HCT116 (cell line): ENCODE measurements around the gene CARMIL1. TPM values are rescaled to one million over a fixed set of nuclear protein-coding genes. Genes with fewer than 3 reads are reported as not detected.

ENCODE experiments used
- ATAC-seq: fragments of 200-7000 bp; cut with Tn5 transposase; 2 replicates; pipeline ENCODE4 v1.9.1; 2020; ENCODE audit warnings: mild to moderate bottlenecking, moderate library complexity
- BruUV-seq: library from RNA; stranded (reverse); fragments of 400-500 nt; replicated peaks from 2 replicates; lab custom pipeline; 2021; lab: Mats Ljungman, UMichigan
- CTCF ChIA-PET: fragments of 300-600 bp; sonication (Branson Sonifier 250); formaldehyde crosslinking; loops from one replicate; lab custom pipeline; 2021; ENCODE audit warnings: antibody characterized with exemption; lab: Charles Lee
- POLR2A ChIA-PET: fragments of 300-600, 350-600 bp; sonication (Branson Sonifier 250); formaldehyde crosslinking; loops from one replicate; lab custom pipeline; 2021; ENCODE audit warnings: antibody characterized with exemption; lab: Charles Lee
- RAD21 ChIA-PET, 2 experiments: fragments of 300-600 bp; sonication (Branson Sonifier 250); formaldehyde crosslinking; loops; one replicate each; lab custom pipeline; 2023; ENCODE audit warnings: low total read pairs in 2 of 2; ENCODE audit not compliant: uncharacterized antibody in 2 of 2, unreplicated experiment in 2 of 2, low non-redundant PET in 1 of 2; lab: Charles Lee
- DNase-seq: peaks from one replicate; pipeline ENCODE4 v3.0.0-alpha.2; 2010; ENCODE audit warnings: low read depth, low spot score
- H2AFZ ChIP-seq: fragments of 200-600 bp; shearing (Covaris generic), sonication (generic); 2 replicates; pipeline ENCODE4 v1.6.1; 2017; ENCODE audit warnings: low read depth, mixed run types, mixed read lengths, antibody characterized with exemption, low read length; ENCODE audit not compliant: poor library complexity, severe bottlenecking
- H3K27ac ChIP-seq: 2 replicates; pipeline ENCODE4 v1.5.1; 2012; ENCODE audit warnings: low read depth, low read length
- H3K27me3 ChIP-seq: fragments of 200-600 bp; sonication (generic); 2 replicates; pipeline ENCODE4 v1.6.1; 2016; ENCODE audit warnings: mixed run types, low read length, mixed read lengths; ENCODE audit not compliant: insufficient read depth
- H3K36me3 ChIP-seq, 2 experiments: fragments of 200-500 bp in 1 of 2; fragments of 200-600 bp in 1 of 2; sonication (Bioruptor generic) in 1 of 2; sonication (generic) in 1 of 2; 2 replicates each; pipeline versions ENCODE4 v1.5.1 to v1.6.1; 2014 to 2016; ENCODE audit warnings: low read length in 2 of 2, inconsistent platforms in 1 of 2, mixed read lengths in 1 of 2, mixed run types in 1 of 2; ENCODE audit not compliant: insufficient read depth in 2 of 2, control insufficient read depth in 1 of 2
- H3K4me1 ChIP-seq, 2 experiments: fragments of 200-600 bp in 1 of 2; sonication (generic) in 1 of 2; 2 replicates each; pipeline versions ENCODE4 v1.5.1 to v1.6.1; 2012 to 2017; ENCODE audit warnings: low read length in 2 of 2, inconsistent platforms in 1 of 2, mild to moderate bottlenecking in 1 of 2, mixed read lengths in 1 of 2, mixed run types in 1 of 2, moderate library complexity in 1 of 2; ENCODE audit not compliant: insufficient read depth in 2 of 2, control insufficient read depth in 1 of 2
- H3K4me2 ChIP-seq: fragments of 200-600 bp; sonication (generic); 2 replicates; pipeline ENCODE4 v1.6.1; 2017; ENCODE audit warnings: mixed run types, low read length, mixed read lengths
- H3K4me3 ChIP-seq, 2 experiments: fragments of 200-600 bp in 1 of 2; sonication (generic) in 1 of 2; replicated peaks in 1 of 2; 2 replicates each; pipeline ENCODE4 v1.5.1; 2011 to 2016; ENCODE audit warnings: low read length in 2 of 2, control low read depth in 1 of 2, low read depth in 1 of 2, mild to moderate bottlenecking in 1 of 2, mixed read lengths in 1 of 2, mixed run types in 1 of 2
- H3K79me2 ChIP-seq: fragments of 200-600 bp; sonication (generic); 2 replicates; pipeline ENCODE4 v1.6.1; 2017; ENCODE audit warnings: mild to moderate bottlenecking, mixed run types, low read length, moderate library complexity, mixed read lengths; ENCODE audit not compliant: insufficient read depth
- H3K9ac ChIP-seq: fragments of 200-600 bp; sonication (generic); 2 replicates; pipeline ENCODE4 v1.6.1; 2016; ENCODE audit warnings: low read length, mixed read lengths
- H3K9me2 ChIP-seq: fragments of 200-600 bp; sonication (generic), shearing (Covaris generic); 2 replicates; pipeline ENCODE4 v1.6.1; 2017; ENCODE audit warnings: mixed run types, mild to moderate bottlenecking, moderate library complexity; ENCODE audit not compliant: insufficient read depth
- H3K9me3 ChIP-seq, 2 experiments: fragments of 200-500 bp in 1 of 2; fragments of 200-600 bp in 1 of 2; sonication (Bioruptor generic) in 1 of 2; sonication (generic) in 1 of 2; 2 replicates each; pipeline ENCODE4 v1.6.1; 2014 to 2017; ENCODE audit warnings: low read length in 2 of 2, mixed read lengths in 2 of 2, inconsistent platforms in 1 of 2, low read depth in 1 of 2, mild to moderate bottlenecking in 1 of 2, mixed run types in 1 of 2, moderate library complexity in 1 of 2; ENCODE audit not compliant: control insufficient read depth in 1 of 2, insufficient read depth in 1 of 2
- H4K20me1 ChIP-seq: fragments of 200-600 bp; sonication (generic), shearing (Covaris generic); 2 replicates; pipeline ENCODE4 v1.6.1; 2017; ENCODE audit warnings: mixed run types, mild to moderate bottlenecking, moderate library complexity; ENCODE audit not compliant: insufficient read depth
- CBX3 ChIP-seq: IDR thresholded peaks from 2 replicates; pipeline ENCODE4 v1.6.1; 2012; ENCODE audit warnings: low read depth
- CEBPB ChIP-seq: IDR thresholded peaks from 2 replicates; pipeline ENCODE4 v1.6.1; 2012; ENCODE audit warnings: low read depth
- EGR1 ChIP-seq: IDR thresholded peaks from 2 replicates; pipeline ENCODE4 v1.6.1; 2012; ENCODE audit warnings: low read depth
- ELF1 ChIP-seq: IDR thresholded peaks from 2 replicates; pipeline ENCODE4 v1.6.1; 2012; ENCODE audit warnings: low read depth, borderline replicate concordance
- EZH2 ChIP-seq: fragments of 200-600 bp; sonication (generic); IDR thresholded peaks from 2 replicates; pipeline ENCODE4 v1.6.1; 2017; ENCODE audit warnings: antibody characterized with exemption, mixed run types
- FOSL1 ChIP-seq: IDR thresholded peaks from 2 replicates; pipeline ENCODE4 v1.6.1; 2012; ENCODE audit warnings: low read depth
- POLR2AphosphoS5 ChIP-seq: IDR thresholded peaks from 2 replicates; pipeline ENCODE4 v1.6.1; 2011; ENCODE audit warnings: mild to moderate bottlenecking, low read depth, low read length, moderate library complexity
- RAD21 ChIP-seq: IDR thresholded peaks from 2 replicates; pipeline ENCODE4 v1.6.1; 2012; ENCODE audit warnings: low read depth, mild to moderate bottlenecking
- SP1 ChIP-seq: IDR thresholded peaks from 2 replicates; pipeline ENCODE4 v1.6.1; 2012; ENCODE audit warnings: low read depth
- TCF7L2 ChIP-seq: IDR thresholded peaks from 2 replicates; pipeline ENCODE4 v1.7.0; 2011; ENCODE audit warnings: borderline replicate concordance, inconsistent platforms; ENCODE audit not compliant: insufficient read depth, insufficient read length; ENCODE audit errors: extremely low read depth
- YY1 ChIP-seq: IDR thresholded peaks from 2 replicates; pipeline ENCODE4 v1.6.1; 2011; ENCODE audit warnings: low read length, low read depth, moderate library complexity, mild to moderate bottlenecking; ENCODE audit not compliant: insufficient replicate concordance; ENCODE audit errors: extremely low read depth
- ZFX ChIP-seq: fragments of 450-650 bp; IDR thresholded peaks from 2 replicates; pipeline ENCODE4 v1.6.1; 2017
- ZNF274 ChIP-seq: fragments of 200-500 bp; sonication (Bioruptor generic); IDR thresholded peaks from 2 replicates; pipeline ENCODE4 v1.6.1; 2014; ENCODE audit warnings: mild to moderate bottlenecking, low read depth, low read length, inconsistent platforms
- intact Hi-C: fragments of 100-400 bp; cut with micrococcal nuclease; formaldehyde crosslinking; loops from 2 replicates; pipeline ENCODE4 v1.10.0; 2022
- total RNA-seq: library from RNA; stranded (reverse); gene quantifications from one replicate; pipeline ENCODE4 v1.2.1, GENCODE V29; 2021; ENCODE audit not compliant: unreplicated experiment
- TF ChIP-seq, protein P1 (sequence below): IDR thresholded peaks from 2 replicates; pipeline ENCODE4 v1.6.1; 2011; ENCODE audit warnings: mild to moderate bottlenecking, low read length, moderate library complexity; ENCODE audit not compliant: insufficient replicate concordance; ENCODE audit errors: extremely low read depth
- TF ChIP-seq, protein P2 (sequence below): IDR thresholded peaks from 2 replicates; pipeline ENCODE4 v1.6.1; 2012
- TF ChIP-seq, protein P3 (sequence below), 3 experiments: fragments of 200-600 bp in 1 of 3; sonication (generic) in 1 of 3; IDR thresholded peaks in 2 of 3; conservative IDR thresholded peaks in 1 of 3; 2 replicates each; pipeline ENCODE4 v1.5.1; 2012 to 2017; ENCODE audit warnings: low read depth in 2 of 3, low read length in 2 of 3, antibody characterized with exemption in 1 of 3, borderline replicate concordance in 1 of 3, control low read depth in 1 of 3, mild to moderate bottlenecking in 1 of 3, mixed read lengths in 1 of 3, mixed run types in 1 of 3, moderate library complexity in 1 of 3; ENCODE audit not compliant: insufficient read depth in 1 of 3
- TF ChIP-seq, protein P4 (sequence below): IDR thresholded peaks from 2 replicates; pipeline ENCODE4 v1.6.1; 2012; ENCODE audit warnings: low read depth

CARMIL1 gene
- total RNA-seq, 1 experiment from 2014 or later = 21.7 TPM

DNA sequence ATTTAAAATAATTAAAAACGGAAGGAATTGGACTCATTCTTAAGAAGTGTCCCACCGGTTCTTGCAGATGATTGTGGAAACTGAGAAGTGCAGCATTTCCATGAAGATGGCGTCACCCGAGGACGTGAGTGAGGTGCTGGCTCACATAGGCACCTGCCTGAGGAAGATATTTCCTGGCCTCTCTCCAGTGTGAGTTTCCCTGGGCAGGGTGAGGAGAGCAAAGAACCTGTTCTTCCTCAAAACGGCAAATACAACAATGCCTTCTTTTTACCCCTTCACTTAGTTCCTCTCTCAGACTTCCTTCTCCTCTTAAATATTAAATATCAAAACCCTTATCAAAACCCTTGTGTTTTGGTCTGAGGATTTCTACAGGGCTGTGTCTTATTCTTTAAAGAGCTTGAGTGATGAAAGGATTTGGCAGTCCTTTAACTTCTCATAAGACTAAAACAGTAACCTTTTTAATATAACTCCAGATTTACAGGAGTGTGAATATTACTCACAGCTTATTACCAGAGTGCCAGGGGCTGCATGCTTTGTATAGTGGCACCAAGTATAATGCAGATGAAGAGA is 156.3 kb downstream of the CARMIL1 start:
- POLR2A ChIA-PET = no interaction called here
- ATAC-seq (no peak), DNase-seq (no peak)
- Histone ChIP-seq H4K20me1 (no peaks in the 10 kb centered on the region), H3K4me3 (no peak overlapping the region), H2AFZ (no peak overlapping the region), H3K4me2 (no peak overlapping the region), H3K79me2 (no peaks in the 10 kb centered on the region), H3K27me3 (no peaks in the 10 kb centered on the region), H3K9me3 (no peaks in the 10 kb centered on the region), H3K36me3 (no peaks in the 10 kb centered on the region), H3K4me1 (no peaks in the 10 kb centered on the region), H3K9me2 (no peaks in the 10 kb centered on the region), H3K27ac (no peak overlapping the region), H3K9ac (no peak overlapping the region)
- CTCF ChIA-PET = interaction anchor here (1.5 kb wide), 1 partner anchor 55 kb away, joined by 3 read pairs; no protein-coding TSS in a partner anchor
- intact Hi-C loops = no loop called here
- no TSS peak for BruUV-seq
- RAD21 ChIA-PET = no interaction called here
- no peak for TF ChIP-seq TCF7L2
- TF ChIP-seq, protein P1, sequence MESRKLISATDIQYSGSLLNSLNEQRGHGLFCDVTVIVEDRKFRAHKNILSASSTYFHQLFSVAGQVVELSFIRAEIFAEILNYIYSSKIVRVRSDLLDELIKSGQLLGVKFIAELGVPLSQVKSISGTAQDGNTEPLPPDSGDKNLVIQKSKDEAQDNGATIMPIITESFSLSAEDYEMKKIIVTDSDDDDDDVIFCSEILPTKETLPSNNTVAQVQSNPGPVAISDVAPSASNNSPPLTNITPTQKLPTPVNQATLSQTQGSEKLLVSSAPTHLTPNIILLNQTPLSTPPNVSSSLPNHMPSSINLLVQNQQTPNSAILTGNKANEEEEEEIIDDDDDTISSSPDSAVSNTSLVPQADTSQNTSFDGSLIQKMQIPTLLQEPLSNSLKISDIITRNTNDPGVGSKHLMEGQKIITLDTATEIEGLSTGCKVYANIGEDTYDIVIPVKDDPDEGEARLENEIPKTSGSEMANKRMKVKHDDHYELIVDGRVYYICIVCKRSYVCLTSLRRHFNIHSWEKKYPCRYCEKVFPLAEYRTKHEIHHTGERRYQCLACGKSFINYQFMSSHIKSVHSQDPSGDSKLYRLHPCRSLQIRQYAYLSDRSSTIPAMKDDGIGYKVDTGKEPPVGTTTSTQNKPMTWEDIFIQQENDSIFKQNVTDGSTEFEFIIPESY = no peak
- TF ChIP-seq, protein P2, sequence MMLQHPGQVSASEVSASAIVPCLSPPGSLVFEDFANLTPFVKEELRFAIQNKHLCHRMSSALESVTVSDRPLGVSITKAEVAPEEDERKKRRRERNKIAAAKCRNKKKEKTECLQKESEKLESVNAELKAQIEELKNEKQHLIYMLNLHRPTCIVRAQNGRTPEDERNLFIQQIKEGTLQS = no peak
- TF ChIP-seq YY1 = no peak
- TF ChIP-seq, protein P3, sequence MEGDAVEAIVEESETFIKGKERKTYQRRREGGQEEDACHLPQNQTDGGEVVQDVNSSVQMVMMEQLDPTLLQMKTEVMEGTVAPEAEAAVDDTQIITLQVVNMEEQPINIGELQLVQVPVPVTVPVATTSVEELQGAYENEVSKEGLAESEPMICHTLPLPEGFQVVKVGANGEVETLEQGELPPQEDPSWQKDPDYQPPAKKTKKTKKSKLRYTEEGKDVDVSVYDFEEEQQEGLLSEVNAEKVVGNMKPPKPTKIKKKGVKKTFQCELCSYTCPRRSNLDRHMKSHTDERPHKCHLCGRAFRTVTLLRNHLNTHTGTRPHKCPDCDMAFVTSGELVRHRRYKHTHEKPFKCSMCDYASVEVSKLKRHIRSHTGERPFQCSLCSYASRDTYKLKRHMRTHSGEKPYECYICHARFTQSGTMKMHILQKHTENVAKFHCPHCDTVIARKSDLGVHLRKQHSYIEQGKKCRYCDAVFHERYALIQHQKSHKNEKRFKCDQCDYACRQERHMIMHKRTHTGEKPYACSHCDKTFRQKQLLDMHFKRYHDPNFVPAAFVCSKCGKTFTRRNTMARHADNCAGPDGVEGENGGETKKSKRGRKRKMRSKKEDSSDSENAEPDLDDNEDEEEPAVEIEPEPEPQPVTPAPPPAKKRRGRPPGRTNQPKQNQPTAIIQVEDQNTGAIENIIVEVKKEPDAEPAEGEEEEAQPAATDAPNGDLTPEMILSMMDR (IDR thresholded peaks at IDR 0.05 in 2 of 3, conservative IDR thresholded peaks at IDR 0.05 in 1 of 3; ENCODE audit: borderline replicate concordance in 1 of 3, insufficient read depth in 1 of 3, low read depth in 2 of 3, low read length in 2 of 3) = no peak
- no peak for TF ChIP-seq CEBPB
- TF ChIP-seq EGR1 = no peak
- TF ChIP-seq, protein P4, sequence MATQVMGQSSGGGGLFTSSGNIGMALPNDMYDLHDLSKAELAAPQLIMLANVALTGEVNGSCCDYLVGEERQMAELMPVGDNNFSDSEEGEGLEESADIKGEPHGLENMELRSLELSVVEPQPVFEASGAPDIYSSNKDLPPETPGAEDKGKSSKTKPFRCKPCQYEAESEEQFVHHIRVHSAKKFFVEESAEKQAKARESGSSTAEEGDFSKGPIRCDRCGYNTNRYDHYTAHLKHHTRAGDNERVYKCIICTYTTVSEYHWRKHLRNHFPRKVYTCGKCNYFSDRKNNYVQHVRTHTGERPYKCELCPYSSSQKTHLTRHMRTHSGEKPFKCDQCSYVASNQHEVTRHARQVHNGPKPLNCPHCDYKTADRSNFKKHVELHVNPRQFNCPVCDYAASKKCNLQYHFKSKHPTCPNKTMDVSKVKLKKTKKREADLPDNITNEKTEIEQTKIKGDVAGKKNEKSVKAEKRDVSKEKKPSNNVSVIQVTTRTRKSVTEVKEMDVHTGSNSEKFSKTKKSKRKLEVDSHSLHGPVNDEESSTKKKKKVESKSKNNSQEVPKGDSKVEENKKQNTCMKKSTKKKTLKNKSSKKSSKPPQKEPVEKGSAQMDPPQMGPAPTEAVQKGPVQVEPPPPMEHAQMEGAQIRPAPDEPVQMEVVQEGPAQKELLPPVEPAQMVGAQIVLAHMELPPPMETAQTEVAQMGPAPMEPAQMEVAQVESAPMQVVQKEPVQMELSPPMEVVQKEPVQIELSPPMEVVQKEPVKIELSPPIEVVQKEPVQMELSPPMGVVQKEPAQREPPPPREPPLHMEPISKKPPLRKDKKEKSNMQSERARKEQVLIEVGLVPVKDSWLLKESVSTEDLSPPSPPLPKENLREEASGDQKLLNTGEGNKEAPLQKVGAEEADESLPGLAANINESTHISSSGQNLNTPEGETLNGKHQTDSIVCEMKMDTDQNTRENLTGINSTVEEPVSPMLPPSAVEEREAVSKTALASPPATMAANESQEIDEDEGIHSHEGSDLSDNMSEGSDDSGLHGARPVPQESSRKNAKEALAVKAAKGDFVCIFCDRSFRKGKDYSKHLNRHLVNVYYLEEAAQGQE = no peak
- no peak for TF ChIP-seq EZH2
- TF ChIP-seq ZNF274 = no peak
- TF ChIP-seq RAD21 = no peak
- TF ChIP-seq ELF1 = no peak
- TF ChIP-seq SP1 = no peak
- TF ChIP-seq POLR2AphosphoS5 = no peak
- TF ChIP-seq FOSL1 = no peak
- TF ChIP-seq CBX3 = no peak
- no peak for TF ChIP-seq ZFX
